Stomach (tissue), 4 donors: ENCODE measurements around the gene FUS.

Source experiments
- POLR2A ChIP-seq, 4 donors: fragments of 450-650 bp; IDR thresholded peaks; one replicate each; pipeline ENCODE4 v1.6.1; 2016; ENCODE audit warnings: antibody characterized with exemption in 4 of 4, control low read depth in 2 of 4, mild to moderate bottlenecking in 1 of 4, moderate library complexity in 1 of 4
- TF ChIP-seq, protein P1 (sequence below), 7 experiments: fragments of 450-650 bp in 4 of 7; fragments of 200-600 bp in 3 of 7; sonication (generic) in 3 of 7; IDR thresholded peaks; one replicate each; pipeline ENCODE4 v1.5.1; 2016 to 2019; ENCODE audit warnings: antibody characterized with exemption in 7 of 7, control low read depth in 2 of 7, mild to moderate bottlenecking in 1 of 7

- no peak for TF ChIP-seq POLR2A (IDR thresholded peaks at IDR 0.05)
- TF ChIP-seq, protein P1, sequence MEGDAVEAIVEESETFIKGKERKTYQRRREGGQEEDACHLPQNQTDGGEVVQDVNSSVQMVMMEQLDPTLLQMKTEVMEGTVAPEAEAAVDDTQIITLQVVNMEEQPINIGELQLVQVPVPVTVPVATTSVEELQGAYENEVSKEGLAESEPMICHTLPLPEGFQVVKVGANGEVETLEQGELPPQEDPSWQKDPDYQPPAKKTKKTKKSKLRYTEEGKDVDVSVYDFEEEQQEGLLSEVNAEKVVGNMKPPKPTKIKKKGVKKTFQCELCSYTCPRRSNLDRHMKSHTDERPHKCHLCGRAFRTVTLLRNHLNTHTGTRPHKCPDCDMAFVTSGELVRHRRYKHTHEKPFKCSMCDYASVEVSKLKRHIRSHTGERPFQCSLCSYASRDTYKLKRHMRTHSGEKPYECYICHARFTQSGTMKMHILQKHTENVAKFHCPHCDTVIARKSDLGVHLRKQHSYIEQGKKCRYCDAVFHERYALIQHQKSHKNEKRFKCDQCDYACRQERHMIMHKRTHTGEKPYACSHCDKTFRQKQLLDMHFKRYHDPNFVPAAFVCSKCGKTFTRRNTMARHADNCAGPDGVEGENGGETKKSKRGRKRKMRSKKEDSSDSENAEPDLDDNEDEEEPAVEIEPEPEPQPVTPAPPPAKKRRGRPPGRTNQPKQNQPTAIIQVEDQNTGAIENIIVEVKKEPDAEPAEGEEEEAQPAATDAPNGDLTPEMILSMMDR (IDR thresholded peaks at IDR 0.05) = no peak
Measured at GRCh38 chr16:31219154-31219741, 39.3 kb downstream of the FUS start.
